Measurements from ENCODE around the gene LARGE1. TPM values are rescaled to one million over a fixed set of nuclear protein-coding genes. Genes with fewer than 3 reads are reported as not detected.

Gene LARGE1
- total and polyA plus RNA-seq, 4 experiments from 2014 or later, result 0.06 to 1.1 (median 1.0) TPM; not detected in 1

GRCh38 chr22:33921525-33922348 lies 1.5 kb upstream of the LARGE1 start:
- no peaks in the 10 kb centered on the region for H3K9me3 ChIP-seq (ENCODE audit: control insufficient read depth in 1 of 2, low read length in 2 of 2)
- H3K27me3 Mint-ChIP-seq, result peaks cover 27 to 36% of the 10 kb centered on the region in 2 donors
- peak overlapping the region in 1 of 7 donors; percentile 23 for H3K27ac Mint-ChIP-seq
- peaks cover 0 to 3% of the 10 kb centered on the region in 2 donors for H3K36me3 Mint-ChIP-seq
- peaks cover 0 to 8% (median 1%) of the 10 kb centered on the region in 8 donors for H3K9me3 Mint-ChIP-seq
- H3K4me1 ChIP-seq (ENCODE audit: insufficient read depth, low read length), result peaks cover 14% of the 10 kb centered on the region
- peaks cover 5% of the 10 kb centered on the region for H3K27me3 ChIP-seq (ENCODE audit: insufficient read depth, low read length)
- CTCF ChIA-PET (ENCODE audit: partially characterized antibody), result interaction anchor here (2.1 kb wide), 1 partner anchor 10 kb away, joined by 6 read pairs; no protein-coding TSS in a partner anchor
- no peak overlapping the region for H3K27ac ChIP-seq (ENCODE audit: low read depth, low read length)
- POLR2A ChIA-PET (ENCODE audit: partially characterized antibody), result no interaction called here
- DNase-seq, result peak in 1 of 5 donors; percentile 4
- no peaks in the 10 kb centered on the region for H3K36me3 ChIP-seq (ENCODE audit: insufficient read depth, low read length)
- intact Hi-C loops (cut with micrococcal nuclease), result no loop called here
- peaks cover 8 to 28% (median 17%) of the 10 kb centered on the region in 4 donors for H3K4me1 Mint-ChIP-seq
- H3K4me3 Mint-ChIP-seq, result peak overlapping the region; percentile 80 to 89 (median 85)
- H3K4me3 ChIP-seq (ENCODE audit: low read length in 2 of 2), result peak overlapping the region in 1 of 2 donors; percentile 50

GRCh38 chr22:33920927-33921524 lies 750 bp upstream of the LARGE1 start:
- ChIA-PET CTCF (ENCODE audit: partially characterized antibody) (no interaction called here), POLR2A (ENCODE audit: partially characterized antibody) (no interaction called here)
- H3K36me3 ChIP-seq (ENCODE audit: insufficient read depth, low read length), result no peaks in the 10 kb centered on the region
- H3K4me1 ChIP-seq (ENCODE audit: insufficient read depth, low read length), result peaks cover 14% of the 10 kb centered on the region
- H3K27me3 Mint-ChIP-seq, result peaks cover 27 to 40% of the 10 kb centered on the region in 2 donors
- peaks cover 0 to 3% of the 10 kb centered on the region in 2 donors for H3K36me3 Mint-ChIP-seq
- intact Hi-C loops (cut with micrococcal nuclease), result no loop called here
- peaks cover 0 to 9% (median 1%) of the 10 kb centered on the region in 8 donors for H3K9me3 Mint-ChIP-seq
- no peaks in the 10 kb centered on the region for H3K9me3 ChIP-seq (ENCODE audit: control insufficient read depth in 1 of 2, low read length in 2 of 2)
- H3K4me1 Mint-ChIP-seq, result peaks cover 8 to 28% (median 17%) of the 10 kb centered on the region in 4 donors
- H3K4me3 Mint-ChIP-seq, result peak overlapping the region; percentile 80 to 89 (median 85)
- no peak overlapping the region for H3K27ac ChIP-seq (ENCODE audit: low read depth, low read length)
- peak; percentile 63 to 79 (median 73) for DNase-seq
- no peak overlapping the region for H3K27ac Mint-ChIP-seq
- H3K27me3 ChIP-seq (ENCODE audit: insufficient read depth, low read length), result peaks cover 5% of the 10 kb centered on the region
- peak overlapping the region in 1 of 2 donors; percentile 50 for H3K4me3 ChIP-seq (ENCODE audit: low read length in 2 of 2)

- ChIA-PET POLR2A (ENCODE audit: partially characterized antibody) (no interaction called here), CTCF (ENCODE audit: partially characterized antibody) (no interaction called here)
- peak overlapping the region in 3 of 7 donors; percentile 32 to 82 (median 72) for H3K27ac Mint-ChIP-seq
- Histone ChIP-seq H3K4me1 (ENCODE audit: insufficient read depth, low read length) (peaks cover 14% of the 10 kb centered on the region), H3K4me3 (ENCODE audit: low read length in 2 of 2) (no peak overlapping the region), H3K27ac (ENCODE audit: low read depth, low read length) (no peak overlapping the region), H3K36me3 (ENCODE audit: insufficient read depth, low read length) (no peaks in the 10 kb centered on the region), H3K27me3 (ENCODE audit: insufficient read depth, low read length) (peaks cover 5% of the 10 kb centered on the region), H3K9me3 (ENCODE audit: control insufficient read depth in 1 of 2, low read length in 2 of 2) (no peaks in the 10 kb centered on the region)
- peak in 1 of 5 donors; percentile 2 for DNase-seq
- peak overlapping the region; percentile 54 to 85 (median 77) for H3K4me3 Mint-ChIP-seq
- intact Hi-C loops (cut with micrococcal nuclease), result no loop called here
- peaks cover 0 to 9% (median 1%) of the 10 kb centered on the region in 8 donors for H3K9me3 Mint-ChIP-seq
- peaks cover 0 to 3% of the 10 kb centered on the region in 2 donors for H3K36me3 Mint-ChIP-seq
- peaks cover 26 to 42% of the 10 kb centered on the region in 2 donors for H3K27me3 Mint-ChIP-seq
- peaks cover 8 to 28% (median 17%) of the 10 kb centered on the region in 4 donors for H3K4me1 Mint-ChIP-seq
Measured at GRCh38 chr22:33919391-33920196, 682 bp downstream of the LARGE1 start.

GRCh38 chr22:33918676-33919365 lies 1.5 kb downstream of the LARGE1 start:
- intact Hi-C loops (cut with micrococcal nuclease), result no loop called here
- Histone ChIP-seq H3K4me1 (ENCODE audit: insufficient read depth, low read length) (peaks cover 14% of the 10 kb centered on the region), H3K36me3 (ENCODE audit: insufficient read depth, low read length) (no peaks in the 10 kb centered on the region), H3K9me3 (ENCODE audit: control insufficient read depth in 1 of 2, low read length in 2 of 2) (no peaks in the 10 kb centered on the region), H3K27me3 (ENCODE audit: insufficient read depth, low read length) (peaks cover 5% of the 10 kb centered on the region), H3K27ac (ENCODE audit: low read depth, low read length) (no peak overlapping the region), H3K4me3 (ENCODE audit: low read length in 2 of 2) (no peak overlapping the region)
- peak overlapping the region in 1 of 7 donors; percentile 32 for H3K27ac Mint-ChIP-seq
- ChIA-PET CTCF (ENCODE audit: partially characterized antibody) (no interaction called here), POLR2A (ENCODE audit: partially characterized antibody) (no interaction called here)
- peaks cover 22 to 41% of the 10 kb centered on the region in 2 donors for H3K27me3 Mint-ChIP-seq
- peaks cover 0 to 3% of the 10 kb centered on the region in 2 donors for H3K36me3 Mint-ChIP-seq
- no peak for DNase-seq
- H3K4me3 Mint-ChIP-seq, result peak overlapping the region; percentile 54 to 85 (median 77)
- peaks cover 0 to 9% (median 1%) of the 10 kb centered on the region in 8 donors for H3K9me3 Mint-ChIP-seq
- H3K4me1 Mint-ChIP-seq, result peaks cover 8 to 28% (median 17%) of the 10 kb centered on the region in 4 donors

DNA sequence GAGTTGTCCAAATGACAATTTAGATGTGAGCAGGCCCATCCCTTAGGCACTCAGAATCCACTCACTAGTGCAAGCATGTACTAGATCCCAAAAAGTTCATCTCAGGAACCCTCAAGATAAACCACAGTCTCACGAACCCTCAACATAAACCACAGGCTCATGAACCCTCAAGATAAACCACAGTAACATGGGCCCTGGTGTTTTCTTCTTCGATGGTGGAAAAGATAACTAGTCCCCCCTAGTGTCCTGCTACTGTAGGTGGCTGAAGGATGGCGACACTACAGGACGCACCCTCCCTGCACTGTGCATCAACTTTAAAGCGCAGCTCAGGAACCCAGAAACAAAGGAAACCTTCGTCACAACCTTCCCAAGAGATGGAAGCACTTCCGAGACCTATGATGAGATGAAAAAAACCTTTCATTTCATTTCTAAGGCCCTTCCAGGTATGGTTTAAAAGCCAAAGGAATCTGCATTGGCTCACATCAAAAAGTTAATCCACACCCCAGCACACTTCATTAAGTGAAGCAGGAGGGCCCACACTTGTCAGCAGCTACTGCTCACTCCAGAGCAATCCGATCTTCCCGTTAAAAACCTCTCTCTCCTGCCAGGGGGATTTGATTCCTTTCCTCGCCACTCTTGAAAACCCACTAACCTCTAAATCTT lies 2.4 kb downstream of the LARGE1 start:
- ChIA-PET POLR2A (ENCODE audit: partially characterized antibody) (no interaction called here), CTCF (ENCODE audit: partially characterized antibody) (no interaction called here)
- Histone ChIP-seq H3K27ac (ENCODE audit: low read depth, low read length) (no peak overlapping the region), H3K27me3 (ENCODE audit: insufficient read depth, low read length) (no peaks in the 10 kb centered on the region), H3K9me3 (ENCODE audit: control insufficient read depth in 1 of 2, low read length in 2 of 2) (no peaks in the 10 kb centered on the region), H3K4me3 (ENCODE audit: low read length in 2 of 2) (no peak overlapping the region), H3K36me3 (ENCODE audit: insufficient read depth, low read length) (no peaks in the 10 kb centered on the region), H3K4me1 (ENCODE audit: insufficient read depth, low read length) (peaks cover 14% of the 10 kb centered on the region)
- H3K4me1 Mint-ChIP-seq, result peaks cover 8 to 23% (median 14%) of the 10 kb centered on the region in 4 donors
- DNase-seq, result no peak
- H3K36me3 Mint-ChIP-seq, result peaks cover 0 to 3% of the 10 kb centered on the region in 2 donors
- H3K9me3 Mint-ChIP-seq, result peaks cover 0 to 9% (median 1%) of the 10 kb centered on the region in 8 donors
- H3K27ac Mint-ChIP-seq, result peak overlapping the region in 1 of 7 donors; percentile 77
- H3K4me3 Mint-ChIP-seq, result peak overlapping the region in 3 of 8 donors; percentile 15 to 37 (median 18)
- H3K27me3 Mint-ChIP-seq, result peaks cover 17 to 32% of the 10 kb centered on the region in 2 donors
- intact Hi-C loops (cut with micrococcal nuclease), result no loop called here

- POLR2A ChIA-PET (ENCODE audit: partially characterized antibody), result no interaction called here
- H3K4me1 ChIP-seq (ENCODE audit: insufficient read depth, low read length), result no peaks in the 10 kb centered on the region
Measured at GRCh38 chr22:33914699-33915098, 5.6 kb downstream of the LARGE1 start.

More at GRCh38 chr22:33914699-33915098, 5.6 kb downstream of the LARGE1 start:
- intact Hi-C loops (cut with micrococcal nuclease), result no loop called here
- Mint-ChIP-seq H3K36me3 (no peaks in the 10 kb centered on the region), H3K4me1 (peaks cover 2 to 12% (median 6%) of the 10 kb centered on the region in 4 donors), H3K27me3 (peaks cover 8 to 25% of the 10 kb centered on the region in 2 donors), H3K9me3 (peaks cover 0 to 9% (median under 1%) of the 10 kb centered on the region in 8 donors), H3K4me3 (no peak overlapping the region), H3K27ac (no peak overlapping the region)
- no peaks in the 10 kb centered on the region for H3K36me3 ChIP-seq (ENCODE audit: insufficient read depth, low read length)
- CTCF ChIA-PET (ENCODE audit: partially characterized antibody), result no interaction called here
- no peaks in the 10 kb centered on the region for H3K9me3 ChIP-seq (ENCODE audit: control insufficient read depth in 1 of 2, low read length in 2 of 2)
- H3K27me3 ChIP-seq (ENCODE audit: insufficient read depth, low read length), result no peaks in the 10 kb centered on the region
- no peak overlapping the region for H3K27ac ChIP-seq (ENCODE audit: low read depth, low read length)
- H3K4me3 ChIP-seq (ENCODE audit: low read length in 2 of 2), result no peak overlapping the region
- no peak for DNase-seq
